ENCODE results near the gene MOB2.

The MOB2 gene

DNA sequence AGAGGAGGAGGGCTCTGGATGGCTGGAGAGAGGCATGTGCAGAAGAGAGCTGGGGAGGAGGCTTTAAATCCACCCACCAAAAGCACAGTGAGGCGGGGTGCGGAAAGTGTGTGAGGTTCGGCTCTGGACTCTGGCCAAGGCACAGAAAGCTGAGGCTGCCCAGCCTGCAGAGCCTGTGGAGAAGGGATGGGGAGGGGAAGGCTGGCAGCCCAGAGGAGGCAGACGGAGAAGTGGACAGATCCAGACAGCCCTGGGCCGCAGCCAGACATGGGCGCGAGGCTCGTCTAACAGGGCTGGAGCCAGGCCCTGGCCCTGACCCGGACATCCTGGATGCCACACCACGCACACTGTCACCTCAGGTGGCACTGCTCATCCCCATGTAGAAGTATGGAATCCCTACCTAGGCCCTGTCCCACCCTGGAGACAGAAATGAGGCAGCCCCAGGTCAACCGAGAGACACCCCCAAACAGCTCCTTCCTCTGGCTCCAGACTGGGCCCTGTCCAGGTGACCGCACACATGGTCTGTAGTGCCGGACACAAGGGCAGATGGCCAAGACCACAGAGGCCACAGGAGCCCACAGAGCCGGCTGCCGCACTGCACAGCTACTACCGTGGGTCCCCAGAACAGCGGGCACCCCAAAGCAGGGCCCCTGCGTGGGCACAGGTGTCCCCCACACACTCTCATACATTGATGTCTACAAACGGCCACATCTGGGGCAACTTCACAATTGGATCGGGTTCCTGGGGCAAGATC is 16.6 kb upstream of the MOB2 start:
- DNase-seq = no peak

DNA sequence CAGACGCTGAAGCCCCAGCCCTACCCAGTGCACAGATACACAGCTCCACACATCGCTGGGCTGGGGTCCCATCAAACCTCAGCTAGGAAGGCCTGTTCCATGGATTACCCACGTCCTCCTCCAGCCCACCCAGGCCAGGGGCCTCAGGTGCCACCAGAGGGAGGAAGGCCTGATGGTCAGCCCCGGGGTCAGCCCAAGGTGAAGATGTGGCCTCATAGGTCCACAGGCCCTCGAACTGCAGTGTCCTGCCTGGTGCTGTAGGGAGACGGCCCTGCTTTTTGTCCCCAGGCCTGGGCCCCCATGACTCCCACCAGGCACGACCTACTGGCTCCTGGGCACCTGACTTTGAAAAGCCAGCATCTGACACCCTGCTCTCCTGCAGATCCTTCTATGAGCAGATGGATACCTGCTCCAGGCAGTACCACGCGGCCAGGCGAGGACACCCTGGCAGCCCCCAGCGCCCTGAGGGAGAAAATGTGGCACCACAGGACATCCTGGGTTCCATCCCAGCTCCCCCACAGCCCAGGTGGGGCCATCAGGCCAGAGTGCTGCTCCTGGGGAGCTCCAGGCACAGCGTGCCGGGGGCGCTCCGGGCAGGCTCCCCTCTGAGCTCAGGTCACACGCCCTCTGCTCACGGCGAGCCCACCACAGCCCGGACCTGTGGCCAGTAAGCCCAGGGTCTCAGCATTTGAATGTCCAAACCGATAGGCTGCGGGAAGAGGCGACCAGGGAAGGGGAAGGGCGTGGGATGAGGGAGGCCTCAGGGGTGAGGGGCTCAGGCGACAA is 15.8 kb upstream of the MOB2 start:
- DNase-seq = no peak

DNA sequence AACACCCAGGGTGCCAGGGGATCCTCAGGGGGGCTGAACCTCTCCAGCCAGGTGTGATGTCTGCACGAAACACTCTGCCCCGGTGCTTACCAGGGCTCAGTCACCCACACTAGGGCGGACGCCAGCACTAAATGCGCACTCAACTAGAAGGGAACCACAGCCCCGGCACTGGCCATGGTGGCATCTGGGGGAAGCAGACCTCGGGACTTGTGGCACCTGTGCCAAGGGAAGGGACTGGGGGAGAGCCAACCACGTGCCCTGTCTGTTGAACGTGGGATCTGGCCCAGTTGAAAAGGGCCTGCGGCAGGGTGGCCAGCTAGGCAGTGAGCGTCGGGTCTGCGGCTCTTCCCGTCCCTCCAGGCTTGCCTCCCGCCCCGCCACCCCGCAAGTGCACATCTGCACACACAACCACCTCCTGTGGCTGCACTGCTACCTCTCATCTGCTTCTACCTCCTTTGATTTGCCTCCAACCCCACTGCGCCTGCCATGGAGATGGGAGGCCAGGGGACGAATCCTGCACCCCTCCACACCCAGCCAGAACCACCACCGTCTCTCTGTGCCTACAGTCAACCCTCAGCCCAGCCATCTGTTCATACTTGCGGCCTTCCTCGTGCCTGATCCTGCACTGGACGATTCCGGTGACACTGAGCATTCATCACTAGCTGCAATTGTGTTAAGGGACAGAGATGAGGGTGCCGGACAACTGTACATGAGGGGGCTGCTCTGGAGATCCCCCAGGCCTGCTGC is 15.0 kb upstream of the MOB2 start:
- no peak for DNase-seq

DNA sequence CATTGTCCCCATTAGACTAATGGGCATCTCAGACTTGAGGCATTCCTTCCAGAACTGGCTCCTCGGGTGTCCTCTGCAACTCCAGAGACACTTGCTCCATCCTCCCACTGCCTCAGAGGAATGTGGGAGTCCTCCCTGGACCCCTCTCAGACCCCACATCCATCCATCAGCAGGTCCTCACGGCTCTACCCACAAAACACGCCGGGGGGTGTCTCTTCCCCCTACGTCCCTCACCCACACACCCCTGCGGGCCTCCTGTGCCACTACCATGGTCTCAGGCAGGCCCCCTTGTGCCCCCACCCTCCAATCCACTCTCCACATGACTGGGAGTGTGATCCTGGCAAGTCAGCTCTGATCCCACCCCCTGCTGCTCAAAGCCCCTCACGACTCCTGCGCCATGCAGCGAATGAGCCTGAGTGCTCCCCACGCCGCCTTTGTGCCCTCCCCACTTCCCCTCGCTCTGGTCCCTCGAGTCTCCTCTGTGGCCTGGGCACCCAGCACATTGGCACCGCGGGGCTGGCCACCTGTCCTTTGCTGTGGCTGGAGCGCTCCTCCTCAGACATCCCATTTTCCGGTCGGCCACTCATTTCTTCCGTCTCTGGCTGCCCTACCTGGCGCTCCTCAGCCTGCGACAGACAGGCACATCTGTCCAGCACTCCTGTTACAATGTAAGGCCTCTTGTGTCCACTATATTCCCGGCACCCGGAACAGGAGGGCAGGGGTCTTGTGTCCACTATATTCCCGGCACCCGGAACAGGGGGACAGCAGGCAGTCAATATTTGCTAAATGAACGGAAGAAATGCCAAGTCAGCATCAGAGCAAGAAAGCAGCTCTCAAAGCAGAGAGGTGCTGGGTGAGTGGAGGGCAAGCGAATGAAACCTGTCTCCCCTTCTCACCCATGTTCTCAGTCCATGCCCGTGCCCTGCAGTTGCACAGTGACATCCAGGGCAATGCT is 14.2 kb upstream of the MOB2 start:
- DNase-seq = no peak

DNA sequence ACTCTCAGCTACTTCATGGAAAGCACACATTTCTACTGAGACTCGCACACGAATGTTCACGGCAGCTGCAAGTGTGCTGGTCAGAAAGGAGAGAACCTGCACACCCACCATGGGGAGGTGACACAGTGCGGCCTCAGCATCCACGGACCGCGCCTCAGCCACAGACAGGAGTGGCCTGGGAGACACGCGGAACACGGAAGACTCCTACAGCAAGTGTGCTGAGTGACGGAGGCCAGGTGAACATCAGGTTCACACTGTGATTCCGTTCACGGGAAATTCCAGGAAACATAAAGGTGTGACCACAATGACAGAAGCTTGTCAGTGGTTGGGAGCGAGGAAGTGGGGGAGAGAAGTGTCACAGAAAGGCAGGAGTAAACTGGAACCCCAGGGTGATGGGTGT is 13.3 kb upstream of the MOB2 start:
- no peak for DNase-seq

DNA sequence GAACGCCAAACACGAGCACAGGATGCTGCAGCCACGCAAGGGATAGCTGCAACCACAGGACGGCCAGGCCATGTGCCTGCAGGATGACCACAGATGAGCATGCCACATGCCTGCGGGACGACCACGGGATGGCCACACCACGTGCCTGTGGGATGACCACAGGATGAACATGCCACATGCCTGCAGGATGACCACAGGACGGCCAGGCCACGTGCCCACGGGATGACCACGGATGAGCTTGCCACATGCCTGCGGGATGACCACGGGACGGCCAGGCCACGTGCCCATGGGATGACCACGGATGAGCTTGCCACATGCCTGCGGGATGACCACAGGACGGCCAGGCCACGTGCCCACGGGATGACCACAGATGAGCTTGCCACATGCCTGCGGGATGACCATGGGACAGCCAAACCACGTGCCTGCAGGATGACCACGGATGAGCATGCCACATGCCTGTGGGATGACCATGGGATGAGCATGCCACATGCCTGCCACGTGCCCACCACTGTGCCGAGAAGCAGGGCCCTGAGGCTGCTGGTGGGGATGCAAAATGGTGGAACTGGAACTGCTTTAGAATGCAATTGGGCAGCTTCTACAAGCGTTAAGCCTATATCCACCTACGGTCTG is 12.8 kb upstream of the MOB2 start:
- DNase-seq = no peak

DNA sequence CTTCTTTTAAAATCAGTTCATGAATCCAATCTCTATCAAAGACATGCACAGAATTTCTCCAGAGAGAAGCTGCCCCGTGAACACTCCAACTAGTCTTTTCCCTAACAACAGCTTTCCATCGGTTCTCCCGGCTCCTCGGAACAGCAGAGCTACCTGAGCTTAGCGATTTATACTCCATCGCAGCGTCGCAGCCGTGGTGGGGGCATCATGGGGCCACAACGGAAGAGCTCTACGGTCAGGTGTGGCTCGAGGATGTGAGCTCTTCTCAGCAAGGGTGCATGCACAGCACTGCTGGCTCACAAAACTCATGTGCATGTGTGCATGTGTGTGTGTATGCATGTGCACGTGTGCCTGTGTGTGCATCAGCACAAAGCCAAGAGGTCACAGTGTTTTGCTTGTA is 11.7 kb upstream of the MOB2 start:
- no peak for DNase-seq

DNA sequence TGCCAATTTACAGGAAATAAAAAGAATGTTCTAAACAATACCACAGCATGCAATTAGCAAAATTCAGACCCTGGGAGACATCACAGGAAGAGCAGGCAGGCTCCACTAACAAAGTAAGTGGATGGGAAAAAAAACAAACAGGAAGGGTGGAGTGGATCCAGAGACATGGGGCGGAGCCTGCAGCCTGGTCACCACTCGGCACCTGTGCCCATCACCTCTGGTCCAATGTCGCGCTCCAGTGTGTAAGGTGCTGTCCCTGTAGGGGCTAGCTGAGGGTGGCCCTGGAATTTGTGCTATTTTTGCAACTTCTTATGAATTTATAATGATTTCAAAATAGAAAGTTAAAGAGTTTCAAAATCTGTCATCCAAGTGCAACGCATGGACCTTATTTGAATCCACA is 11.0 kb upstream of the MOB2 start:
- no peak for DNase-seq

DNA sequence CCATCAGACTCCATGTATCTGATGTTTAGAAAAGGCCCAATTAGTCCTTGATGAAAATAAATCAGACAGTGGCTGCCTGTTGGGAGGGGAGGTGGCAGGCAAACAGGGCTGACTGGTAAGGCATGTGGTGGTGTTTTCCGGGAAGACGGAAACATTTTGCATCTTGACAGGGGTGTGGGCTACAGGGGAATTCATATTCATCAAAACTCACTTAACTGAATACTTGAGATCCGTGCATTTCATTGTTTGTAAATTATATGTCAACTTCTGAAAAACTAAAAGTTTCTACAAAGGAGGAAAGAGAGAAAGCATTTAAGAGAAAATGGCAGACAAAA is 10.1 kb upstream of the MOB2 start:
- no peak for DNase-seq

DNA sequence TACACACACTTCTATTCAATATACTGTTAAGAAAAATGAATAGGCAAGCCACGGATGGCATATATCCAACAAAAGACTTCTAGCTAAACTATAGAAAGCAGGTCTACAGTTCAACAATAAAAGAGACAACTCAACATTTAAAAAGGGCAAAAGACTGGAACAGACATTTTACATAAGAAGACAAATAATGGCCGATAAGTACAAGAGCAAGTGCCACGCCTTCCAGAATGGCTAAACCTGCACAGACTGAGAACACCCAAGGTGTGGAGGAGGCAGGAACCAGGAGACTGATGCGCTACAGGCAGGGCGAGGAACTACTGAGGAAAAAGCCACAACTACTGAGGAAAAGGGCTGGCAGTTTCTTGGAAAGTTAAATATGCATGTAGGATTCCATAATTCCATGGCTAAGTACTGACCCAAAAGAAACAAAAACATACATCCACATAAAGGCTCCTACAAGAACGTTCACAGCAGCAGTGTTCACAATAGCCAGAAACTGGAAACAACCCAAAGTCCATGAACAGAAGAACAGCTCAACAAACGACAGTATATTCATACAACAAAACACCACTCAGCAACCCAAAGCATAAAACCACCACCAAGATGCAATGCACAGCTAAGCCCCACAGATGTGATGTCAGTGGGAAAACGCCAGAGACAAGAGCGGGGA is 9.6 kb upstream of the MOB2 start:
- DNase-seq = no peak

DNA sequence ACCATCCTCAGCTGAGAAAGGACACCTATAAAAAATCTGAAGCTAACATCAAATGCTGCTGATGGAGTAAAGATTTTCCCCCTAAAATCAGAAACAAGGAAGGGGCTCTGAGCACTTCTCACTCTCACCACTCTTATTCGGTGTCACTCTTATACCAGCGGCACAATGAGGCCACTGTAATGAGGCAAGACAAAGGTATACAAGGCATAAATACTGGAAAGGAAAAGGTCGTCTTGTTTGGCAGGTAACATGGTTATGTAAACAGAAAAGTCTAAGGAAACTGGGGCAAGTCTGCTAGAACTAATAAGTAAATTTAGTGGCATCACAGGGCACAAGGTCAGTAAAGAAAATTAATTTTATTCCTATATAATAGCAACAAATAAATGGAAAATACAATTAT is 8.1 kb upstream of the MOB2 start:
- no peak for DNase-seq

DNA sequence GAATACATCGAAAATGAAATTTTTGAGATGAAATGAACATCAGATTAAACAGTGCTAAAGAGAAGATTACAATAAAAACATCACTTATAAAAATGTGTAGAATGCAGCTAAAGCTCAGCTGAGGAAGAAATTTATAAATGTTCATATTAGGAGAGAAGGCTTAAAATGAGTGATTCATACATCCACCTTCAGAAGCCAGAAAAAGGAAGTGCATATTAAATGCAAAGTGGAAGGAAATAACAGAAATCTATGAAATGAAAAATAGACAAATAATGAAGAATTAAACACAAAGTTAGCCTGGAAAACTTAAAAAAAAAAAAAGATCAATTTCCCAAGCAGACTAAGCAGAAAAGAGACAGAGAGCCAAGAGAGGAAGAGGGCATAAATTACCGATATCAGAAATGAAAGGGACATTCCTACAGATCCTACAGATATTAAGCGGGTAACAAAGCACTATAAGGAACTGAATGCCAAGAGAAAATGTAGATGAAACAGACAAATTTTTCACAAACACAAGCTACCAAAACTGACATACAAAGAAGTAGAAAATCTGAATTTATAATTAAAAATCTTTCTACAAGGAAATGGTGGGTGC is 7.2 kb upstream of the MOB2 start:
- no peak for DNase-seq

DNA sequence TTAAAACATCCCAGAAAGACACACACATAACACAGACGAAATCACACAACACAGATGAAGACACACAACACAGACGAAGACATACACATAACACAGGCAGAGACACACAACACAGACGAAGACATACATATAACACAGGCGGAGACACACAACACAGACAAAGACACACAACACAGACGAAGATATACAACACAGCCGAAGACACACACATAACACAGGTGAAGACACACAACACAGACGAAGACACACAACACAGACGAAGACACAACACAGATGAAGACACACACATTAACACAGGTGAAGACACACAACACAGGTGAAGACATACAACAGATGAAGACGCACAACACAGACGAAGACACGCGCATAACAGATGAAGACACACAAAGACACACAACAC is 4.8 kb upstream of the MOB2 start:
- DNase-seq = no peak

DNA sequence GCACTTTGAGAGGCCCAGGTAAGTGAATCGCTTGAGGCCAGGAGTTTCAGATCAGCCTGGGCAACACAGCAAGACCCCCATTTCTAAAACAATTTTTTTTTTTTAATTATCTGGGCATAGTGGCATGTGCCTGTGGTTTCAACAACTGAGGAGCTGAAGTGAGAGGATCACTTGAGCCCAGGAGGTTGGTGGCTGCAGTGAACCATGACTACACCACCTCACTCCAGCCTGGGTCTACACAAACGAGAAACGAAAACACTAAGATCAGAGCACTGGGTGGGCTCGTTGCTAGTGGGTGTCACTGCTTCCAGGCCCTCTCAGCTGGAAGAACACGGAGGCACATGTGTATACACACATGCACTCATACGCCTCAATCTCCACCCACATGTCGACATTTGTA is 4.1 kb upstream of the MOB2 start:
- no peak for DNase-seq

DNA sequence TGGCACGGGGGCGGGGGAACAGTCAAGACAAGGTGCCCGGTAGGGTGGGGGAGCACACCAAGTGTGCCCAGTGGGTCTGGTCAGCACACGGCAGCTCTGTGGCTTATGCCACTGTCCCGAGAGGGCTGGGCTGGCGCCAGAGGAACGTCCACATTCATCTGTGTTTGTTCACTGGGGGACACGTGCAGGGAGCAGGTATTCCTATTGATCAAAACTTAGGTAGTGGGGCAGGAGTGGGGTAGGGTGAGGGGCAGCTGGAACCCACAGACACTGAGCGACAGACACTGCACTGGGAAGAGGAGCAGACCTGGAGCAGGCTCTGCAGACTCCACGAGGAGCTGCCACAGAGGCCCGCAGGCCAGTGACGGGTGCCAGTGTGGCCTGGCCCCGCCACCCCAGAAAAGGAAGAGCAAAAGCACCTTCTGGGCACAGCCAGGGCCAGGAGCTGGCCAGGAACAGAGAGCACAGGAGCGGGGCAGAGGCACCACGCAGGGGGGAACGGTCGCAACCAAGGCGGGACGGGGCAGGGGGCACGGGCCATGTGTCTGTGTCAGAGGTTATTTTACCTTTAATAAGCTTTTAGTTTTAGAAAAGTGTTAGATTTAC is 2.1 kb upstream of the MOB2 start:
- no peak for DNase-seq

DNA sequence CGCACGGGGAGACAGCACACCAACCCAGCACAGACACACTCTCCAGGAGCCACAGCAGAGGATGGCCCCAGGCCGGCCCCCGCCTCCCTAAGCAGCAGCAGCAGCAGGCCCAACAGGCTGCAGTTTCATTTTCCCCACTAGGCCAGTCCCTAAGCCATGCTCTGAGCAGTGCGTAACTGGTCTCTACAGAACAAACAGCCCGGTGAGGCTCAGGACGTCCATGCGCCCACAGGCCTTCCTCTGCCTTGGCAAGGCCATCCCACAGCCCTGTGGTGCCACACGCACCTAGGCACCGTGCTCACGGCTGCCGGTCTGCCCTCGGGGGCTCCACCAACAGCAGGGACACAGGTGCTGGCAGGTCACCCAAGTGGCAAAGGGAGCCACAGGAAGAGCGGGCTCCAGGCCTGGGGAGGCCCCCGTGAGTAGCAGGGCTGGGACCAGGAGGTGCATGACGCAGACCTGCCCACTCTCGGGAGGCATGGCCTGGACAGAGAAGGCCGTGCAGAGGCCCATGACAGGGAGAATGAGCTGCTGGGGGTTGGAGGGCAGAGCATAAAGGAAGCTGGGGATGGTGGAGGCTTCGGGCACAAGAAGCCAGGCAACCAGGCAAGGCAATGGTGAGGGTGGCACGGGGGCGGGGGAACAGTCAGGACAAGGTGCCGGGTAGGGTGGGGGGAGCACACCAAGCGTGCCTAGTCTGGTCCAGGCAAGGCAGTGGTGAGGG is 1.4 kb upstream of the MOB2 start:
- DNase-seq = no peak

DNA sequence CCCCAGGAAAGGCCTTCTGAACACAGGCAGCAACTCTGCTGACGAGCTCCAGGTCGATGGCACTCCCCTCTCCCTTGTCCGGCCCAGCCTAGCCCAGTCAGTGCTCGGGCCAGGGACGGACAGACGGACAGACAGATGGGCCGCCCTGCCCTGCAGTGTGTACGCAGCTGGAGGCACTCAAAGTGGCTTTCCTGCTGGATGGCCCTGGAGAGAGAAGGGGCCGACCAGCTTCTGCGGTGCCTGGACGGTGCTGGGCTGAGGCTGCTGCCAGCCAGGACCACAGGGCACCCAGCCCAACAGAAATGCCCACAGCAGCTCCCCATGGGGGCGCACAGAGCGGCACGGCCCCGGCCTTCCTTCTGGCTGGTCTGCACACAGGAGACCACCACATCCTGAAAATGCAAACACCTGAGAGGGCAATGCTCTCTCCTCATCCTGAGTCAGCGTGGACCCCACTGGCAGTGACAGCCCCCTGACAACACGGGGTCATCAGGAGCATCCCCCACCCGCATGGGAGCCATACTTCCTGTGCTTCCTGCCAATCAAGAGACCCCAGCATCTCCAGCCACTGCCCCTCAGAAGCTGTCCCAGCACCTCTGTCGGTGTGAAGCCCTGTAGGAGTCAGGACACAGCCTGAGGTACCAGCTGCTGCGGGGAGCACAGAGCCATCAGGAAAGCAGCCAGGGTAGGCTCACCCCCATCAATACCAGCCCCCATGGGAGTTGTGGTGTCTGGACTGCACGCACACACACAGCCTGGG is 692 bp upstream of the MOB2 start:
- DNase-seq = no peak

DNA sequence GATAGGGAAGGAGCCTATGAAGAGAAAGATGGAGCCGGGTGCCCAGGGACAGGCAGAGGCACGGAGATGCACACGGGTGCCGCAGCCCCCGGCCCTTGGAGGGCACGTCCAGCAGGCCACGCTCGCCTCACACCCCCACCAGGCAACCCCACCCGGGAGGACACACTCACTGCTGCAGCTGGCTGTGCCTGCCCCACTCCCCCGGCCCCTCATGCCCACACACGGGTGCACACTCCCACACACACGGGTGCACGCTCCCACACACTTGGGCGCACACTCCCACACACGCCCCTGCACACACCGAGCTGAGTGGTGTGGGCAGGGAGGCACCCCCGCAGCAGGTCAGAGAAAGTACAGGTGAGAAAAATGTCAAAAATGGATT is 1.1 kb downstream of the MOB2 start:
- DNase-seq = no peak

DNA sequence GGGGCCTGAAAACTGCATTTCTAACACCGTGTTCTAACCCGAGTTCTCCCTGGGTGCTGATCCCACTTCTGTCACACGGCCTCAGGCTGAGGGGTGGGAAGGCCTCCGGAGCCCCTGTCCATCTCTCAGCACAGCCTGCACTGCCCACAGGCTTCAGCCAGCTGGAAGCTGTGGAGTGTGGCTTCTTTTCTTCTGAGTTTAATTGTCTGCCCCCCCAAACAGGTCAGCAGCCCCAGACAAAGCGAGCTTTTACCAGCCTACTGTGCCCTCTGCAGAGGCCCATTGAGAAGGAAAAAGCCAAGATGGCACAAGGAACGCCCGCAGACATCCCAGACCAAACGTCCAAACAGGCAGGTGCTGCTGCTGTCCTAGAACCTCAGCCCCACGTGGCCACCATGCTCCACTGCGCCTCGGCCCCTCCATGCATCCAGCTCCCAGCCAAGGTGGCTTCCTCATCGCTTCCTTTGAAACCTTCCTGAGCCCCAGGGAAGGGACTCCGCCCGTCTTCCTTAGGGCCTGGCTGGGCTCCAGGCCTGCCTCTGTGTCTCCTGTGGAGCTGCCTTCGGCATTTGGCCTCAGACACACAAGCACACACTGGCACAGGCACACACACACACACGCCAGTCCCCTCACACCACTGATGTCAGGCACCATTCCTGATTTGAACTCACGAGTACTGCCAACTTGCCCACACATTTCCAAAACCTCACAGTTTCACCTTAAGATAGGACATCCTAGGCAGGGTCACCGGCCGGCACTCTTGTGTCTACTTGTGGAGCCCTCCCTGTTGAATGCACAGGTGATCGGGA is 1.7 kb downstream of the MOB2 start:
- DNase-seq = no peak
